DND-41 (cell line): Measurements from ENCODE around the gene STPG4.

Source experiments
- ATAC-seq: fragments of 200-7000 bp; cut with Tn5 transposase; 3 replicates; pipeline ENCODE4 v1.9.1; 2021; ENCODE audit warnings: low read depth; ENCODE audit not compliant: insufficient read depth
- DNase-seq: peaks from one replicate; pipeline ENCODE4 v3.0.0-alpha.2; 2020
- H2AFZ ChIP-seq: 2 replicates; pipeline ENCODE4 v1.6.0; 2012; ENCODE audit warnings: low read depth, low read length
- H3K27ac ChIP-seq: 2 replicates; pipeline ENCODE4 v1.5.1; 2012; ENCODE audit warnings: low read length, inconsistent platforms
- H3K27me3 ChIP-seq: fragments of 200-600 bp; sonication (generic); 2 replicates; pipeline ENCODE4 v1.6.0; 2012; ENCODE audit warnings: low read length, mild to moderate bottlenecking, inconsistent platforms; ENCODE audit not compliant: insufficient read depth, poor library complexity
- H3K36me3 ChIP-seq: 2 replicates; pipeline ENCODE4 v1.5.1; 2012; ENCODE audit warnings: low read length, inconsistent platforms; ENCODE audit not compliant: insufficient read depth
- H3K4me1 ChIP-seq: 2 replicates; pipeline ENCODE4 v1.5.1; 2012; ENCODE audit warnings: mild to moderate bottlenecking, low read length; ENCODE audit not compliant: insufficient read depth
- H3K4me2 ChIP-seq: 2 replicates; pipeline ENCODE4 v1.6.0; 2012; ENCODE audit warnings: mild to moderate bottlenecking, moderate library complexity, low read length, inconsistent platforms; ENCODE audit not compliant: insufficient read depth
- H3K4me3 ChIP-seq, 2 experiments: fragments of 200-600 bp in 1 of 2; shearing (Covaris generic) in 1 of 2; 2 replicates each; pipeline ENCODE4 v1.5.1; 2012 to 2016; ENCODE audit warnings: inconsistent platforms in 2 of 2, low read length in 2 of 2, mild to moderate bottlenecking in 2 of 2, low read depth in 1 of 2, moderate library complexity in 1 of 2
- H3K79me2 ChIP-seq: 2 replicates; pipeline ENCODE4 v1.6.0; 2012; ENCODE audit warnings: low read length, inconsistent platforms; ENCODE audit not compliant: insufficient read depth
- H3K9ac ChIP-seq: 2 replicates; pipeline ENCODE4 v1.6.0; 2012; ENCODE audit warnings: low read depth, mild to moderate bottlenecking, inconsistent platforms, low read length, moderate library complexity
- H3K9me3 ChIP-seq: 2 replicates; pipeline ENCODE4 v1.5.1; 2012; ENCODE audit warnings: low read length, moderate library complexity, mild to moderate bottlenecking, inconsistent platforms; ENCODE audit not compliant: insufficient read depth, severe bottlenecking
- H4K20me1 ChIP-seq: 2 replicates; pipeline ENCODE4 v1.6.0; 2012; ENCODE audit warnings: low read length; ENCODE audit not compliant: insufficient read depth
- CTCF ChIP-seq: IDR thresholded peaks from 2 replicates; pipeline ENCODE4 v1.5.1; 2012; ENCODE audit warnings: borderline replicate concordance, low read length, moderate library complexity, mild to moderate bottlenecking; ENCODE audit not compliant: poor library complexity, severe bottlenecking; ENCODE audit errors: extremely low read depth
- EZH2 ChIP-seq: IDR thresholded peaks from 3 replicates; pipeline ENCODE4 v1.6.1; 2012; ENCODE audit warnings: borderline replicate concordance, low read depth, mild to moderate bottlenecking, moderate library complexity, low read length, inconsistent platforms; ENCODE audit not compliant: severe bottlenecking

STPG4 gene

GRCh38 chr2:47064106-47064505, 91.0 kb downstream of the STPG4 start:
- no peak overlapping the region; the same call in 1 of the 2 replicates for H3K27ac ChIP-seq

GRCh38 chr2:47063538-47063930, 91.6 kb downstream of the STPG4 start:
- Histone ChIP-seq H3K79me2 (no peaks in the 10 kb centered on the region), H4K20me1 (peaks cover 10% of the 10 kb centered on the region; the same call in 1 of the 2 replicates), H3K4me2 (no peak overlapping the region), H3K4me1 (no peaks in the 10 kb centered on the region), H3K4me3 (no peak overlapping the region), H3K27me3 (no peaks in the 10 kb centered on the region), H3K27ac (no peak overlapping the region), H3K9me3 (no peaks in the 10 kb centered on the region), H2AFZ (no peak overlapping the region), H3K9ac (no peak overlapping the region), H3K36me3 (peaks cover 83% of the 10 kb centered on the region)
- TF ChIP-seq EZH2 (no peak), CTCF (no peak)
- ATAC-seq = no peak
- no peak for DNase-seq

More at GRCh38 chr2:47064106-47064505, 91.0 kb downstream of the STPG4 start:
- no peaks in the 10 kb centered on the region for H3K27me3 ChIP-seq
- no peaks in the 10 kb centered on the region for H3K4me1 ChIP-seq
- no peak overlapping the region for H3K9ac ChIP-seq
- peaks cover 85% of the 10 kb centered on the region for H3K36me3 ChIP-seq
- ATAC-seq (no peak), DNase-seq (no peak)
- no peaks in the 10 kb centered on the region for H3K9me3 ChIP-seq
- TF ChIP-seq CTCF (no peak), EZH2 (no peak)
- H3K4me3 ChIP-seq = no peak overlapping the region
- no peaks in the 10 kb centered on the region for H3K79me2 ChIP-seq
- no peak overlapping the region for H2AFZ ChIP-seq
- H3K4me2 ChIP-seq = no peak overlapping the region
- peaks cover 11% of the 10 kb centered on the region; the same call in 1 of the 2 replicates for H4K20me1 ChIP-seq

GRCh38 chr2:47062681-47063537, 92.2 kb downstream of the STPG4 start:
- H3K27me3 ChIP-seq = no peaks in the 10 kb centered on the region
- no peak overlapping the region for H2AFZ ChIP-seq
- no peaks in the 10 kb centered on the region for H3K9me3 ChIP-seq
- no peak for TF ChIP-seq EZH2
- TF ChIP-seq CTCF = no peak
- no peak overlapping the region for H3K9ac ChIP-seq
- H3K27ac ChIP-seq = no peak overlapping the region
- no peaks in the 10 kb centered on the region for H3K79me2 ChIP-seq
- 0 out of 2 replicates have a peak, but pooled peaks cover 7% of the 10 kb centered on the region for H4K20me1 ChIP-seq
- peaks cover 78% of the 10 kb centered on the region for H3K36me3 ChIP-seq
- ATAC-seq = no peak
- no peak for DNase-seq
- H3K4me1 ChIP-seq = no peaks in the 10 kb centered on the region
- no peak overlapping the region for H3K4me3 ChIP-seq
- H3K4me2 ChIP-seq = no peak overlapping the region
